NCI-H82 (cell line): ENCODE data around the gene SLC25A52.
A peak's percentile ranks its signal among the peaks of the same experiment; 100 is the strongest.
"Not testable (repeated sequence)": the region's sequence is repeated elsewhere in the genome, so short reads cannot be mapped to it uniquely, and the experiment has no call there.

Experiments used
- DNase-seq: peaks from one replicate; lab custom pipeline; 2025; lab: John Stamatoyannopoulos, UW

The SLC25A52 gene

DNA sequence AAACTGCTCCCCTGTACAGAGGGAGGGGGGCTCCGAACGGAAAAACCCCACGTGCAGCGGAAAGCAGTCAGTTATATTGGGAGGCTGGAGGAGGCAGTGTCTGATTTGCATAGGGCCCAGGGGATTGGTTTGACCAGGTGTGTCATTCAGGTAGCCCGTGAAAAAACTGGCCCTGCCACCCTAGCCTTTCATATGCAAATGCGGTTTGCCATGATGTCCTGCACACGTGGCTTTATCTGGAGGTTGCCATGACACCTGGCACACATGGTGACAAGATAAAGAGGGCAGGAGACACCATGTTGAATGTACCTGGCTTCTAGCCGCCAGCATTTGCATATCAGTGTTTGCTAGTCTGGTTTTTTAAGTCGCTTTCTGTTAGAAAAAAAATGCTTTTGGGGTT lies 20.5 kb downstream of the SLC25A52 start:
- no peak for DNase-seq

GRCh38 chr18:31739651-31740050 lies 21.0 kb downstream of the SLC25A52 start:
- DNase-seq = no peak

DNA sequence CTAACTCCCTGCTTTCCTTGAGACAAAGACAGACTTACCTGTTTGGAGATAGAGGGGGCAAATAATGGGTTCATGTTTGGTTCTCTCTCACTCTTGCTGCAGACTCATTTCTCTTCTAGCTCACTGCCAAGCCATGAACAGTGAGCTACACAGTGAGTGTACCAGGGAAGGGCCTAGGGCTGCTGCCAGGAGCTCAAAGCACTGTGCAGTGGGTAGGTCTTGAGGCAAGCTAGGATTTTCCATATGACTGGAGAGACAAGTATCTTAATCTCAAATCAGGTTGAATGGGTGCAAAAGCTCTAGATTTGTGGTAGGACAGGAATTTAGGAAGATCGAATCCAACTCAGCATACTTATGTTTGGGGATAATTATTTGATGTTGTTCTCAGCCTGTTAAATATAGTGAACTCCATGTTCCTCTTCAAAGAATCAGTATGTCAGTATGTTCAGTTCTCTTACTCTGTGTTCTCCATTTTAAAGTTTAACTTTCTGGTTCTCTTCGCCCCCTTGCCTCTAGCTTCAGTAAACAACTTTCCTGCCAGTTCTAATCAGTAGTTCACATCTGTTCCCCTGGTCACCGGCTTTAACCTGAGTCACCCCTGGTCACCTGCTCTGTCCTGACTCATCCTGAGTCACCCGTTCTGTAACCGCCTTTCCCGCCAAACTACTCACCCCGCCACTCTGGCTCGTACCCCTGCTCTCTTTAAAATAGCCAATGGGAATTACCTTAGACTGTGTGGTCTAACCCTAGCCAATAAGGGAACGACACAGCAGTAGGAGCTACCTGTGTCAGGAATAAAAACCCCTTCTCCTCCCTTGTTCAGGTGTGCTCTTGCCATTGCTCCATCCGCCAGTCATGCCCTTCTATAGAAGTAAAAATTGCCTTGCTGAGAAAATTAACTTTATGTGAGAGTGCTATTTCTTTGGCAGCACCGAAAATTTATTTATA lies 21.9 kb downstream of the SLC25A52 start:
- no peak for DNase-seq

GRCh38 chr18:31736630-31737029 lies 24.1 kb downstream of the SLC25A52 start:
- DNase-seq = no peak

DNA sequence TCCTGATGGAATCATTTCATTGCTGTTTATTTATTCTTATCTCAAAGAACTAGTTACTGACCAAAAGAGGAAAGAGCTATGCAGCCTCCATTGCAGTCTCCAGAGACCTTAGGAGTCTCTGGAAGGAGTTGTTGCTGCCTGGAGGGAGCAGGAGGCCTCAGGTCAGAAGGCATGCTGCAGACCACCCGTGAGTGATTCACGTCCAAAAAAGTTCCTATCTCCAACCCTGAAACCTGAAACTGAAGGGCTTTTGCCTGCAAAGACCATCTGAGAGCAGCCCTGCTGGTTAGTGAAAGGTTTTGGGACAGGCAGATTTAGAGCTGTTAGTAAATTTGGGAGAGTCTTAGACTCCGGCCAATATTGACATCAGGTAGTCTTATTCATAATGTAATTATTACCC lies 29.1 kb downstream of the SLC25A52 start:
- DNase-seq = no peak

- not testable (repeated sequence) for DNase-seq
Measured at GRCh38 chr18:31729196-31729595, 31.5 kb downstream of the SLC25A52 start.

DNA sequence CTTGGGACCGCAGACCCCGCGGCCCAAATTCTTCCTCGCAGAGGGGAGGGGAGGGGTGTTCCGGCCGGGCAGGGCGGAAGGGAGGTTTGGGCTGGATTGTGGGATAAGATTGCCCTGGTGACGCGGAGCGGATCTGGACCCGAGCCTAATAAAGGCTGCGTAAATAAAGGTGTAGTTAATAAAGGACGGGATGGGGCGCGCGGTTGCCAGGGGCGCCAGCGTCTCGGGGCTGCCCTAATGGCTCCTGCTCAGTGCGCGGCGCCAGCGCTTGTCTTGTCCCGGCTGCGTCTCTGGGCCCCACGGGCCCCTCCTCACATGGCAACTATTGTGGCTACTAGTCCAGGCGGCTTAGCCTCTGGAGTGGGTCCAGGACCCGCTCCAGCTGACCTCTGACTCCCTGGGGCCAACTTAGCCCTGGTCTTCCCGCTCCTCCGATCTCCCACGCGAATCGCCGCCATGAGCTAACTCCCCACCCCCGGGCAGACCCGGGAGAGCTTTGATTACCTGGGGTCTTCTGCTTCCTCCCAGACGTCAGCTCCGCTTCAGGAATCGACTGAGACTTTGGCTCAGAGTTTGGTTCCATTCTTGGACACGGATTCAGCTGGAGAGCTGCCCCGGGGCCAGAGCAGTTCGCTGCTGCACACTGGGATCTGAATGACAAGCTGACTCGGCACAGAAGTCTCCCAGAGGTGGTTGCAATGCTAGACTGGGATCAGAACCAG lies 36.5 kb downstream of the SLC25A52 start:
- no peak for DNase-seq

DNA sequence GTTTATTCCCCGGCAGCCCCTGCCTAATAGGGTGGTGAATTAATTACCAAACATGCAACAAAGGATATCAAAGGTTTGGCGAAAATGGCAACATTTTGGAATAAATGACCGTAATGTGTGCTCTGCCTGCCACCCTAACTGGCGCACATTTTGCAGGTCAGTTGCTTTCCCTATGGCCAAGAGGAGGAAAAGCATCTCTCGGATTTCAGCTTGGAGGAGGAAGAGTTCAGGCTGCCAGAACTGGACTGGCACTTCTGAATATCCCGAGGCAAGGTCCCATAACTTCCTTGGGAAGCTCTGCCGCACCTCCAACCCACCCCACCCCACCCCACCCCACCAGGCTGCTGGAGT lies 37.1 kb downstream of the SLC25A52 start:
- DNase-seq = no peak

GRCh38 chr18:31722369-31722957 lies 38.2 kb downstream of the SLC25A52 start:
- DNase-seq = peak; percentile 86

DNA sequence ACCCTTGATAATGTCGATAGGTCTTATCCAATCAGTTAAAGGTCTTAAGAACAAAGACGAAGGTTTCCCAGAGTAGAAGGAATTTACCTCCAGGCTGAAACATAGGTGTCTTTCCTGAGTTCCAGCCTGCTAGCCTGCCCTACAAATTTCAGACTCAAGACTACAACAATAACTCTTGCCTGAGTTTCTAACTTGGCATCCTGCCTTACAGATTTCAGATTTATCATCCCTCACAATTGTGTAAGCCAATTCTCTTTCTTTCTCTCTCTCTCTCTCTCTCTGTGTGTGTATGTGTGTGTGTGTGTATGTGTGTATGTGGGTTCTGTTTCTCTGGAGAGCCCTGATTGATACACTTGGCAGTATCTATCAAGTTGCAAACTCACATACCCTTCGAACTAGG lies 39.1 kb downstream of the SLC25A52 start:
- DNase-seq = no peak

GRCh38 chr18:31720867-31721266 lies 39.8 kb downstream of the SLC25A52 start:
- no peak for DNase-seq

GRCh38 chr18:31719363-31720006 lies 41.2 kb downstream of the SLC25A52 start:
- no peak for DNase-seq

- no peak for DNase-seq
Measured at GRCh38 chr18:31718386-31718785, 42.3 kb downstream of the SLC25A52 start.

DNA sequence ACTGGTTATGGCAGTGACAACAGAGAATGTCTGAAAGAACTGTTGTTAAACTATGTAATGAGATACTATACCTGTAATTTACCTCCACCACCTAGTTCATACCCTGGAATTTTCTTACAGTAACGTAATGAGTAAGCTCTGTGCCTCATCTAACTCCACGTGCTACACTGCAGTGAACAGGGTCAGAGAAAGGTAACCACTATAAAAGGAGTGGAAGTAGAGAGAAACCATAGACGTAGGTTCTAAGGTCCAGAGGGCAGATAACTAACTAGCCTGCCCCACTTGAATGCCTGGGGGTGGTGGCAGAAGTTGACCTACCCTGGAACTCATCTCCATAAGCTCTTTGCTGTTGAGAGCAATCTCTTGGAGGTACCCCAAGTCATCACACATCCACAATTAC lies 44.3 kb downstream of the SLC25A52 start:
- DNase-seq = no peak

DNA sequence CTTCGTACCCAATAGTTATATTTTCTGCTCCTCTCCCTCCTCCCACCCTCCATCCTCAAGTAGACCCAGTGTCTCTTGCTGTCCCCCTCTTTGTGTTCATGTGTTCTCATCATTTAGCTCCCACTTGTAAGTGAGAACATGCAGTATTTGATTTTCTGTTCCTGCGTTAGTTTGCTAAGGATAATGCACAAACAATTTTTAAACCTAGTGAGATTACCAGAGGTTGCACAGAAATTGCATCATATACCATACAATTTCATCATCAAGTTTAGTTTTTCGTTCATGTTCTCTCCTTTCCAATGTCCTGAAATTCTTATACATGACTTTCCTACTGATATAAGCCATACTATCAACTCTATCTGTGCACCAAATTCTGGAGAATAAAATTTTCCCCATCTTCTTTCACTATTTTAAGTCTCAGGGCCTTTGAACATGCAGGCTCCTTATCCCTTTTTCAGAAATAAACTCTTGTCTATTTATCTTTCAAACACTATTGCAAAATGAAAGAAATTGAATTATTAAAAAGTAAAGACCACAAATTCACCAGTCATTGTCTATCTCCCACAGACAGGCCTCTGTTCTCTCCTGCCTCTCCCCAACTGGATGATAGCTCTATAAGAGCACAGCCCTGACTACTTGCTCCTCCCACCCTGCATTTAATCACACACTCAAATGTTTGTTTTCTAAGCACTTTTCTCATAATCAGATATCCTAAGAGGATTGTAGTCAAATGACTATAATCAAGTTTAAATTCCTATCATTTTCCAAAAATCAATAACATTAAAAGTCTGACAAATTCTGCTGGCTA lies 49.1 kb downstream of the SLC25A52 start:
- no peak for DNase-seq

DNA sequence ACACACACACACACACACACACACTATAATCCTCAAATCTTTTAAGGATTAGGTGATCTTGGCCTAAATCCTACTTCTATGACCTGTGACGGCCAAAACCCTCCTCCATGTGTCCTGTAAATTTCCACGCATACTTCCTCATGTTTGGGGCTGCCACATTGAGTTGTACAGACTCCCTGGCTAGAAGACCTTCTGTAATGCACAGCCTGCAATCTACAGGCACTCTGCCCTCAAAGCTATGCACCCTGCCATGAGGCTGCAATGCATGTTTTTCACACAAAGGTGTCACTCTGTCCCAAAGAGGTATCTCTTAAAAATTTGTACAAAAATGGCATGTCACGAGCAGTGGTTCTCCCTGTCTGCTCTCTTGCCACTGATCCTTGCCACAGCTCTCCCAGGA lies 49.9 kb downstream of the SLC25A52 start:
- peak; percentile 26 for DNase-seq
